22Rv1 (cell line): ENCODE results near the gene CAPN2.

Source experiments
- ZFX ChIP-seq: fragments of 450-650 bp; IDR thresholded peaks from 2 replicates; pipeline ENCODE4 v1.6.1; 2017; ENCODE audit warnings: antibody characterized with exemption, borderline replicate concordance
- TF ChIP-seq, protein P1 (sequence below): fragments of 450-650 bp; IDR thresholded peaks from 2 replicates; pipeline ENCODE4 v1.5.1; 2017; ENCODE audit warnings: mild to moderate bottlenecking

DNA sequence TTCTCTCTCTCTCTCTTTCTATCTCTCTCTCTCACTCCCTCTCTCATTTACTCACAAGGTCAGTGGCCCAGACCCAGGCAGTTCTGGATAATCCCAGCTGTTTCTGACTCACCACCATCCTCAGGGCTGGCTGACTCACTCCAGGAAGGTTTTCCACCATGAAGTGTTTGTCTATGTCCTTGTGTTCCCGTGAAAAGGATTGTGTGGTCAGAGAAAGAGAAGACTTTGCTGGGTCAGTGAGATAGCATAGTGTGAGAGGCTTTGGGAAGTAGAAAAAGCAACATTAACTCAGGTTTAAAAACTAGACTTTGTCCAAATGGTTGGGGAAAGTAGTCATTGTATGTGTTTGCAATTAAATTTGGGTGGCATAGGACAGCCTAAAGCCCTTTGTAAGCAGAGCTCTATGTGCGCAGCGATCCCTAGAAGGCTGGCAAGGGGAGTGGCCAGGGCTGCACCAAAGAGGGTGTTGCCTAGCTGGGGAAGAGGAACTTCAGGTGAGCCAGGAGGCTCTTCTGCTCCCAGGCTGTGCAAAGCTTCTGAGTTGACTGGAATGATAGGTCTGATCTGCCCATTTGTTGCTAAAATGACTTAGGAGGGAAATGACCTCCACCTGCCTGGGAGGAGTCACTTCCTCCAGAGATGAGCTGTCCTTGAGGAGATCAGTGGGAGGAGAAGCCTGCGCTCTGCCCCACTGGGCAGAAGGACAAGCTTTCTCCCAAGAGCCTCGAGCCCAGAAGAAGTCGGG, 4.9 kb upstream of the CAPN2 start:
- TF ChIP-seq, protein P1, sequence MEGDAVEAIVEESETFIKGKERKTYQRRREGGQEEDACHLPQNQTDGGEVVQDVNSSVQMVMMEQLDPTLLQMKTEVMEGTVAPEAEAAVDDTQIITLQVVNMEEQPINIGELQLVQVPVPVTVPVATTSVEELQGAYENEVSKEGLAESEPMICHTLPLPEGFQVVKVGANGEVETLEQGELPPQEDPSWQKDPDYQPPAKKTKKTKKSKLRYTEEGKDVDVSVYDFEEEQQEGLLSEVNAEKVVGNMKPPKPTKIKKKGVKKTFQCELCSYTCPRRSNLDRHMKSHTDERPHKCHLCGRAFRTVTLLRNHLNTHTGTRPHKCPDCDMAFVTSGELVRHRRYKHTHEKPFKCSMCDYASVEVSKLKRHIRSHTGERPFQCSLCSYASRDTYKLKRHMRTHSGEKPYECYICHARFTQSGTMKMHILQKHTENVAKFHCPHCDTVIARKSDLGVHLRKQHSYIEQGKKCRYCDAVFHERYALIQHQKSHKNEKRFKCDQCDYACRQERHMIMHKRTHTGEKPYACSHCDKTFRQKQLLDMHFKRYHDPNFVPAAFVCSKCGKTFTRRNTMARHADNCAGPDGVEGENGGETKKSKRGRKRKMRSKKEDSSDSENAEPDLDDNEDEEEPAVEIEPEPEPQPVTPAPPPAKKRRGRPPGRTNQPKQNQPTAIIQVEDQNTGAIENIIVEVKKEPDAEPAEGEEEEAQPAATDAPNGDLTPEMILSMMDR: no peak
- no peak for TF ChIP-seq ZFX
